Measurements from ENCODE around the gene CEND1. TPM values are rescaled to one million over a fixed set of nuclear protein-coding genes. Genes with fewer than 3 reads are reported as not detected.

The CEND1 gene
- total RNA-seq, 1 experiment from 2014 or later, result not detected

- peak; percentile 61 for DNase-seq (ENCODE audit: low read depth)
- in situ Hi-C loops (cut with HindIII; ENCODE audit: low pct_unique_long_range_greater_than_20kb, low sequenced_read_pairs), result no loop called here
Measured at GRCh38 chr11:829176-829846, 39.4 kb upstream of the CEND1 start.

- in situ Hi-C loops (cut with HindIII; ENCODE audit: low pct_unique_long_range_greater_than_20kb, low sequenced_read_pairs), result no loop called here
- DNase-seq (ENCODE audit: low read depth), result no peak
Measured at GRCh38 chr11:828506-829175, 38.8 kb upstream of the CEND1 start.

DNA sequence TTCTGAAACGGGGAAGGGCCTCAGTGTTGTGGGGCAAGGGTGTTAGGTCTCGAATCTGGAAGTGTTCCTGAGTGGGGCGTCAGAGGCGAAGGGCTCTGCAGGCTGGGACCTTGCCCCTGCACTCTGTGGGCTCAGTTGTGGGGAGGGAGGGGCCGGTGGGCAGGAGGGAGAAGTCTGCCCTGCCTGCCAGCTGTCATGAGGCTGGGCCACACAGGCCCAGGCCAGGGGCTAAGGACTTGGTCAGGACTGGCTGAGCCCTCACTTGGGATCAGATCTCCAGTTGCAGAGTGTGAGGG lies 38.0 kb upstream of the CEND1 start, which contains the start of gene CRACR2B:
TSS of gene CRACR2B (plus strand) at position 23 of the 296 bp plus-strand sequence. CDS start 689 bp downstream, outside the sequence.
- in situ Hi-C loops (cut with HindIII; ENCODE audit: low pct_unique_long_range_greater_than_20kb, low sequenced_read_pairs), result no loop called here
- no peak for DNase-seq (ENCODE audit: low read depth)

- DNase-seq (ENCODE audit: low read depth), result no peak
- in situ Hi-C loops (cut with HindIII; ENCODE audit: low pct_unique_long_range_greater_than_20kb, low sequenced_read_pairs), result no loop called here
Measured at GRCh38 chr11:827146-827896, 37.4 kb upstream of the CEND1 start.

DNA sequence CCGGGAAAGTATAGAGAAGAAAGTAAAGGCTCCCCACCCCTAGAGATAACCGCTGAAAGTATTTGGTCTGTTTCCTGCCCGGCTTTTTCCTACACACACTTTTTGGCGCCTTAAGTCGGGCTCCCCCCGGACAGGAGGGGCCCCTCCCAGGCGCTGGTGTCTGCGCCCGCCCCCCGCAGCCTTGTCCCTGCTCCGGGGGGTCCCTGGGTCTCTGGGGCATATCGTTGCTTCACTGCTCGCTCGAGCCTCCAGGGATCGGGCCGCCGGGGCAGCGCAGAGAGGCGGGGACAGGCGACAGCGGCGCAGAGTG lies 36.9 kb upstream of the CEND1 start:
- in situ Hi-C loops (cut with HindIII; ENCODE audit: low pct_unique_long_range_greater_than_20kb, low sequenced_read_pairs), result no loop called here
- no peak for DNase-seq (ENCODE audit: low read depth)

- in situ Hi-C loops (cut with HindIII; ENCODE audit: low pct_unique_long_range_greater_than_20kb, low sequenced_read_pairs), result no loop called here
- no peak for DNase-seq (ENCODE audit: low read depth)
Measured at GRCh38 chr11:826227-826621, 36.3 kb upstream of the CEND1 start.

DNA sequence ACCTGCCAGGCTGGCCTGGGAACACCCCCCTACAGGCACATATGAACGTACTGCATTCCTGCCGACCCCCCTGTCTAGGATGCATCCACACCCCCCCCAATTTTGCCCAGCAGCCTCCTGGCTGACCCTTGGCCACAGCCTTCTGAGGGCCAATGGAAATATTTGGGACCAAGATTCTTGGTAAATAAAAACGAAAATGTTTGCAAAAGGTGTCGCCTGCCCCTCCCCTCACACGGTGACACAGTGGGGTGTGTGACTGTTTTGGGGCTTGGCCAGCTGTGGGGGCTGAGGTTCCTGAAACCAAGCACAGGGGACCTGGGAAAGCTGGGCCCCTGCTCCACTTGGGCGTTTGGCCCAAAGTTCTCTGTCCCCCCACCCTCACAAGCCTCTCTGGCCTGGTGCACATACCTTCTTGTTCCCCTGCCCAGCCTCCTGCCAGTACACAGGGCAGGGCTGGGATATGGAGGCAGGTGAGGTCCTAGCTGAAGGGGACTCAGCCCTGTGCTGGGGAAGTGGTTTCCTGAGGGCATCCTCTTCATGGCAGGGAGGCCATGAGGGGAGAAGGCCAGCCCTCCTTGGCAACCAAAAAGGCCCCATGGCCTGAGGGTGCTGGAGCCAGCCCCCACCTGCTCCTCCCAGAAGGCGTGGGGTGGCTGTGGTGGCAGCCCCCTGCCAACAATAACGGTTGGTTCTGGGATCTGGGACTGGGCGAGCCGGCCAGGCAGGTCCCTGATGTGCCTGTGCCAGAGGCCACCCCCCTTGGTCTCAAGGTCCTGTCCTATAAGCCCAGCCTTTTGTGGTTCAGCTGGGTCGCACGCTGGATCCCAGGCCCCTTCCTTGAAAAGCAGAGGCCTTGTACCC lies 35.7 kb upstream of the CEND1 start:
- in situ Hi-C loops (cut with HindIII; ENCODE audit: low pct_unique_long_range_greater_than_20kb, low sequenced_read_pairs), result no loop called here
- no peak for DNase-seq (ENCODE audit: low read depth)

- no peak for DNase-seq (ENCODE audit: low read depth)
- in situ Hi-C loops (cut with HindIII; ENCODE audit: low pct_unique_long_range_greater_than_20kb, low sequenced_read_pairs), result no loop called here
Measured at GRCh38 chr11:824942-825341, 35.1 kb upstream of the CEND1 start.

DNA sequence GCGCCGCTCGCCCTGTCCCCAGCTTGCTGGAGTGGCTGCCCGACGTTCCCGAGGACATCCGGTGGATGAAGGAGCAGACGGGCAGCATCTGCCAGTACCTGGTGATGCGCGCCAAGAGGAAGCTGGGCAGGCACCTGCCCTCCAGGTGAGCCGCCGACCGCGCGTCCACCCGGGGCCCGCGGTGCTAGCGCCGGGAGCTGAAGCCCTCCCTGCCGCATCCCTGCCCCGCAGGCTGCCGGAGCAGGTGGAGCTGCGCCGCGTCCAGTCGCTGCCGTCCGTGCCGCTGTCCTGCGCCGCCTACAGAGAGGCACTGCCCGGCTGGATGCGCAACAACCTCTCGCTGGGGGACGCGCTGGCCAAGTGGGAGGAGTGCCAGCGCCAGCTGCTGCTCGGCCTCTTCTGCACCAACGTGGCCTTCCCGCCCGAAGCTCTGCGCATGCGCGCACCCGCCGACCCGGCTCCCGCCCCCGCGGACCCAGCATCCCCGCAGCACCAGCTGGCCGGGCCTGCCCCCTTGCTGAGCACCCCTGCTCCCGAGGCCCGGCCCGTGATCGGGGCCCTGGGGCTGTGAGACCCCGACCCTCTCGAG lies 34.5 kb upstream of the CEND1 start:
- in situ Hi-C loops (cut with HindIII; ENCODE audit: low pct_unique_long_range_greater_than_20kb, low sequenced_read_pairs), result no loop called here
- no peak for DNase-seq (ENCODE audit: low read depth)

- in situ Hi-C loops (cut with HindIII; ENCODE audit: low pct_unique_long_range_greater_than_20kb, low sequenced_read_pairs), result no loop called here
- DNase-seq (ENCODE audit: low read depth), result no peak
Measured at GRCh38 chr11:823441-824291, 33.8 kb upstream of the CEND1 start.

DNA sequence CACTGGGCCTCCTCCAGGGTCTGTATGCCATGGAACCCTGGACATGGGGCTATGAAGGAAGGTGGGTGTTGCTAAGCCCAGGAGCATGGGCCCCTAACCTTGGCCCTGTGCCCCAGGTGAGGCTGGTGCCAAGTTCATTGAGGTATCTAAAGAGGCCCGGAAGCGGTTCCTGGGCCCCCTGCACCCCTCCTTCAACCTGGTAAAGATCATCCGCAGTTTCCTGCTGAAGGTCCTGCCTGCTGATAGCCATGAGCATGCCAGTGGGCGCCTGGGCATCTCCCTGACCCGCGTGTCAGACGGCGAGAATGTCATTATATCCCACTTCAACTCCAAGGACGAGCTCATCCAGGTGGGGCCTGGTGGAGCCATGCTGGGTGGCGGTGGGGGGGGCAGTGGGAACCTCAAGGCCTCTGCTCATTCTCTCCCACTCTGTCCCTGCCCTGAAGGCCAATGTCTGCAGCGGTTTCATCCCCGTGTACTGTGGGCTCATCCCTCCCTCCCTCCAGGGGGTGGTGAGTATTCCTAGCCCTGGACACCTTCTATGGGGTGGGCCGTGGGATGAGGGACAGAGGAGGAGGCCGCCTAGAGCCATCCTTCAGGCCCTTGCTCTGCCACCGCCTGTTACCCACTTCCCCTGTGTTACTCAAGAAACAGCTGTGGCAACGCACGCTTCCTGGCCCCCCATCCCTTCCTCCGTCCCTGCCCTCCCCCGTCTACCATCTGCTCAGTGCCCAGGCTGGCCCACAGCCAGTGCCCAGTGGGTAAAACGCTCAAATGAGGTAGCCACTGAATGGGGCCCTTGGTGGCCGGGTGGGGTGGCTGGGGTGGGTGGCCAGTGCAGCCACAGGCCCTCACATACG lies 31.9 kb upstream of the CEND1 start:
- DNase-seq (ENCODE audit: low read depth), result no peak
- in situ Hi-C loops (cut with HindIII; ENCODE audit: low pct_unique_long_range_greater_than_20kb, low sequenced_read_pairs), result no loop called here

GRCh38 chr11:820655-821511 lies 31.0 kb upstream of the CEND1 start:
- DNase-seq (ENCODE audit: low read depth), result peak; percentile 72
- in situ Hi-C loops (cut with HindIII; ENCODE audit: low pct_unique_long_range_greater_than_20kb, low sequenced_read_pairs), result no loop called here

DNA sequence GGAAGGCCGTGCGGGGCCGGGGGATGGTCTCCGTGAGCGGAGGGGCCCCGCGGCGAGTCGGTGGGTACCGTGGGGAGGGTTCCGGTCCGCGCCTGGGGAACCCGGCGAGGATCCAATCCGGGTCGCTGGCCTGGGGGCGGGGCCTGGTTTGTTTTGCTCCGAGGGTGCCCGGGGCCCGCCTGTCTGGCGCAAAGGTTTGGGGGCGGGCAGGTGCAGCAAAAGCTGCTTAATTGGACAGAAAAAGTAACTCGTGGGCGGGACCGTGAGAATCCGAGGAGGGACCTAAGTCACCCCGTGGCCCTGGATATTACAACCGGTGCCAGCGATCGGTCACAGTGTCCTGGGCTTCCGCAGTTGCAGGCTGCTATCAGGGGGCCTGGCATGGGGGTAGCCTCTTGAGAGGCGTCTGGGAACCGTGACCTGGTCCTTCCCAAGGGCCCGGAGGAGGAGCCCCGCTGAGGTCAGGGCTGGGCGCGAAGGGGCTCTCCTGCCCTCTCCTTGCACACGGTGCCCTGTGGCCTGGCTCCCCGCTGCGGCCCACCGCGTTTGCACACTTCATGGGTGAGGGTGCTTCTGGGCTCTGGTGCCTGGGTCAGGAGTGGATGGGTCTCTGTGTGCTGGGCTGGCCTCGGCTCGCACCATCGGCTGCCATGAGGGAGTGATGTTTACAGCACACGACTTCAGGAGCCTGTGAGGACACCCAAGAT lies 30.2 kb upstream of the CEND1 start:
- peak; percentile 84 for DNase-seq (ENCODE audit: low read depth)

GRCh38 chr11:819129-819931 lies 29.4 kb upstream of the CEND1 start:
- in situ Hi-C loops (cut with HindIII; ENCODE audit: low pct_unique_long_range_greater_than_20kb, low sequenced_read_pairs), result no loop called here

More for the DNA sequence above, 30.2 kb upstream of the CEND1 start:
- in situ Hi-C loops (cut with HindIII; ENCODE audit: low pct_unique_long_range_greater_than_20kb, low sequenced_read_pairs), result no loop called here

More at GRCh38 chr11:819129-819931, 29.4 kb upstream of the CEND1 start:
- peak; percentile 79 for DNase-seq (ENCODE audit: low read depth)

All from Caki2 (cell line).